SW480 (cell line): Measurements from ENCODE around the gene CEP192.

Source experiments
- DNase-seq: peaks from one replicate; pipeline ENCODE4 v3.0.0-alpha.2; 2016; ENCODE audit warnings: low spot score

CEP192 gene

GRCh38 chr18:13101659-13102197 is 110.6 kb downstream of the CEP192 start:
- no peak for DNase-seq

GRCh38 chr18:13103366-13103765 is 112.2 kb downstream of the CEP192 start:
- DNase-seq = no peak

- no peak for DNase-seq
Measured at GRCh38 chr18:13105059-13105458, 113.9 kb downstream of the CEP192 start.

GRCh38 chr18:13107074-13107473 is 115.9 kb downstream of the CEP192 start:
- no peak for DNase-seq

GRCh38 chr18:13108330-13108729 is 117.2 kb downstream of the CEP192 start:
- DNase-seq = no peak

- no peak for DNase-seq
Measured at GRCh38 chr18:13110559-13110958, 119.4 kb downstream of the CEP192 start.

GRCh38 chr18:13112982-13113381 is 121.8 kb downstream of the CEP192 start:
- peak; percentile 41 for DNase-seq

GRCh38 chr18:13120255-13120654 is 129.1 kb downstream of the CEP192 start:
- DNase-seq = no peak

GRCh38 chr18:13120983-13121441 is 129.8 kb downstream of the CEP192 start:
- no peak for DNase-seq

GRCh38 chr18:13124411-13124810 is 133.2 kb downstream of the CEP192 start:
- DNase-seq = no peak

GRCh38 chr18:13125191-13125590 is 134.0 kb downstream of the CEP192 start:
- DNase-seq = no peak

- no peak for DNase-seq
Measured at GRCh38 chr18:13126966-13127598, 135.9 kb downstream of the CEP192 start.

- no peak for DNase-seq
Measured at GRCh38 chr18:13131283-13131682, 140.1 kb downstream of the CEP192 start.

- DNase-seq = no peak
Measured at GRCh38 chr18:13134551-13135401, 143.6 kb downstream of the CEP192 start.

- peak; percentile 73 for DNase-seq
Measured at GRCh38 chr18:13136056-13136903, 145.1 kb downstream of the CEP192 start.

GRCh38 chr18:13136904-13137669 is 145.9 kb downstream of the CEP192 start:
- DNase-seq = peak; percentile 10

- peak; percentile 94 for DNase-seq
Measured at GRCh38 chr18:13137670-13138419, 146.7 kb downstream of the CEP192 start.

GRCh38 chr18:13138420-13139139 is 147.4 kb downstream of the CEP192 start:
- no peak for DNase-seq

- peak; percentile 36 for DNase-seq
Measured at GRCh38 chr18:13139885-13140450, 148.8 kb downstream of the CEP192 start.

GRCh38 chr18:13141209-13141608 is 150.0 kb downstream of the CEP192 start:
- DNase-seq = no peak
